PC-9 (cell line): Measurements from ENCODE around the gene GLP1R. TPM values are rescaled to one million over a fixed set of nuclear protein-coding genes. Genes with fewer than 3 reads are reported as not detected.

Experiments
- BruUV-seq: library from RNA; stranded (reverse); fragments of 400-500 nt; replicated peaks from 2 replicates; lab custom pipeline; 2021; lab: Mats Ljungman, UMichigan
- CTCF ChIA-PET: fragments of 300-600 bp; sonication (Branson Sonifier 250); formaldehyde crosslinking; loops from one replicate; lab custom pipeline; 2022; ENCODE audit warnings: antibody characterized with exemption; lab: Charles Lee
- POLR2A ChIA-PET: fragments of 300-600 bp; sonication (Branson Sonifier 250); formaldehyde crosslinking; loops from one replicate; lab custom pipeline; 2022; ENCODE audit warnings: antibody characterized with exemption; ENCODE audit not compliant: unreplicated experiment; lab: Charles Lee
- DNase-seq, 2 experiments: peaks; one replicate each; pipeline versions ENCODE4 v3.0.0 to v3.0.0-alpha.2; 2015 to 2022; ENCODE audit warnings: mixed read lengths in 1 of 2
- H2AFZ ChIP-seq: fragments of 200-600 bp; sonication (generic); 2 replicates; pipeline ENCODE4 v1.8.1; 2017; ENCODE audit warnings: antibody characterized with exemption
- H3F3A ChIP-seq: fragments of 200-600 bp; sonication (generic); 2 replicates; pipeline ENCODE4 v1.8.1; 2017; ENCODE audit warnings: antibody characterized with exemption, mild to moderate bottlenecking, low read depth; ENCODE audit not compliant: insufficient read depth
- H3K27ac ChIP-seq: fragments of 200-600 bp; sonication (generic); 2 replicates; pipeline ENCODE4 v1.6.1; 2016; ENCODE audit warnings: mixed run types
- H3K27me3 ChIP-seq: fragments of 200-600 bp; sonication (generic); 2 replicates; pipeline ENCODE4 v1.6.1; 2016; ENCODE audit warnings: low read depth, mixed run types; ENCODE audit not compliant: insufficient read depth
- H3K36me3 ChIP-seq: fragments of 200-600 bp; sonication (generic); 2 replicates; pipeline ENCODE4 v1.6.1; 2016; ENCODE audit warnings: low read depth, mixed run types
- H3K4me1 ChIP-seq: fragments of 200-600 bp; sonication (generic); replicated peaks from 2 replicates; pipeline ENCODE4 v1.6.1; 2016; ENCODE audit warnings: mixed run types; ENCODE audit not compliant: insufficient read depth
- H3K4me2 ChIP-seq: fragments of 200-600 bp; sonication (generic); 2 replicates; pipeline ENCODE4 v1.6.1; 2017; ENCODE audit warnings: mixed run types
- H3K4me3 ChIP-seq: fragments of 200-600 bp; sonication (generic); 2 replicates; pipeline ENCODE4 v1.6.1; 2016; ENCODE audit warnings: mixed run types
- H3K79me2 ChIP-seq: fragments of 200-600 bp; sonication (generic); 2 replicates; pipeline ENCODE4 v1.6.1; 2017; ENCODE audit warnings: low read depth, mixed run types
- H3K9me2 ChIP-seq: fragments of 200-600 bp; sonication (generic); 2 replicates; pipeline ENCODE4 v1.8.1; 2017; ENCODE audit warnings: mild to moderate bottlenecking; ENCODE audit not compliant: insufficient read depth
- H3K9me3 ChIP-seq: fragments of 200-600 bp; sonication (generic); 2 replicates; pipeline ENCODE4 v1.8.1; 2016; ENCODE audit warnings: low read depth; ENCODE audit not compliant: insufficient read depth
- H4K20me1 ChIP-seq: fragments of 200-600 bp; sonication (generic); 2 replicates; pipeline ENCODE4 v1.8.1; 2017; ENCODE audit not compliant: insufficient read depth
- EZH2 ChIP-seq: fragments of 200-600 bp; sonication (generic); IDR thresholded peaks from 2 replicates; pipeline ENCODE4 v1.8.0; 2017; ENCODE audit warnings: antibody characterized with exemption, low read depth
- intact Hi-C: fragments of 100-400 bp; cut with micrococcal nuclease; formaldehyde crosslinking; loops from one replicate; pipeline ENCODE4 v1.10.0; 2022; ENCODE audit not compliant: unreplicated experiment
- total RNA-seq: library from RNA; stranded (reverse); gene quantifications from 2 replicates; pipeline ENCODE4 v1.2.3, GENCODE V29; 2021
- TF ChIP-seq, protein P1 (sequence below): fragments of 200-600 bp; sonication (generic); conservative IDR thresholded peaks from 2 replicates; pipeline ENCODE4 v1.6.1; 2017; ENCODE audit warnings: mixed run types, antibody characterized with exemption, mild to moderate bottlenecking, moderate library complexity

GLP1R gene
- total RNA-seq, 1 experiment from 2014 or later = not detected

DNA sequence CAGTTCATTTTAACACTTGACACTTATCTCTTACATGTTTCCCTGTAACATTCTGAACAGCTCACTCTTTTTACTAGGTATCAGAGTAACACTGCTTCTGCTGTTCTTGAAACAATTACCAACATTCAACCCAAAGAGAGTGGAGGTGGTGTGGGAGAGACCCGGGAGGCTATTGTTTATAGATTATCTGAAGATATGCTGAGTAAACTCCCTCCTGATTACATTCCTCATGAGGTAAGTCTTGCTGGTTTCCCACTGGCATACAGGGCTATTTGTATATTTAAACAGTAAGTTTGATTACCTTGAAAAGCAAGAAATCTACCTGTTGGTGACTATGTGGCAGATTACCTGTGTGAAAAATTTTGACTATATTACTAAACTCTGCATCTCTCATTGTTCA, 39.8 kb upstream of the GLP1R start:
- Histone ChIP-seq H3K27ac (no peak overlapping the region), H3K9me2 (no peaks in the 10 kb centered on the region), H4K20me1 (no peaks in the 10 kb centered on the region), H3K4me3 (no peak overlapping the region), H2AFZ (no peak overlapping the region), H3K27me3 (peaks cover 66% of the 10 kb centered on the region), H3K79me2 (no peaks in the 10 kb centered on the region), H3K4me1 (no peaks in the 10 kb centered on the region), H3K36me3 (no peaks in the 10 kb centered on the region), H3K9me3 (no peaks in the 10 kb centered on the region), H3F3A (no peaks in the 10 kb centered on the region), H3K4me2 (no peak overlapping the region)
- no TSS peak for BruUV-seq
- intact Hi-C loops = no loop called here
- POLR2A ChIA-PET = no interaction called here
- DNase-seq = no peak
- CTCF ChIA-PET = no interaction called here
- TF ChIP-seq EZH2 = no peak
- TF ChIP-seq, protein P1, sequence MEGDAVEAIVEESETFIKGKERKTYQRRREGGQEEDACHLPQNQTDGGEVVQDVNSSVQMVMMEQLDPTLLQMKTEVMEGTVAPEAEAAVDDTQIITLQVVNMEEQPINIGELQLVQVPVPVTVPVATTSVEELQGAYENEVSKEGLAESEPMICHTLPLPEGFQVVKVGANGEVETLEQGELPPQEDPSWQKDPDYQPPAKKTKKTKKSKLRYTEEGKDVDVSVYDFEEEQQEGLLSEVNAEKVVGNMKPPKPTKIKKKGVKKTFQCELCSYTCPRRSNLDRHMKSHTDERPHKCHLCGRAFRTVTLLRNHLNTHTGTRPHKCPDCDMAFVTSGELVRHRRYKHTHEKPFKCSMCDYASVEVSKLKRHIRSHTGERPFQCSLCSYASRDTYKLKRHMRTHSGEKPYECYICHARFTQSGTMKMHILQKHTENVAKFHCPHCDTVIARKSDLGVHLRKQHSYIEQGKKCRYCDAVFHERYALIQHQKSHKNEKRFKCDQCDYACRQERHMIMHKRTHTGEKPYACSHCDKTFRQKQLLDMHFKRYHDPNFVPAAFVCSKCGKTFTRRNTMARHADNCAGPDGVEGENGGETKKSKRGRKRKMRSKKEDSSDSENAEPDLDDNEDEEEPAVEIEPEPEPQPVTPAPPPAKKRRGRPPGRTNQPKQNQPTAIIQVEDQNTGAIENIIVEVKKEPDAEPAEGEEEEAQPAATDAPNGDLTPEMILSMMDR = no peak

DNA sequence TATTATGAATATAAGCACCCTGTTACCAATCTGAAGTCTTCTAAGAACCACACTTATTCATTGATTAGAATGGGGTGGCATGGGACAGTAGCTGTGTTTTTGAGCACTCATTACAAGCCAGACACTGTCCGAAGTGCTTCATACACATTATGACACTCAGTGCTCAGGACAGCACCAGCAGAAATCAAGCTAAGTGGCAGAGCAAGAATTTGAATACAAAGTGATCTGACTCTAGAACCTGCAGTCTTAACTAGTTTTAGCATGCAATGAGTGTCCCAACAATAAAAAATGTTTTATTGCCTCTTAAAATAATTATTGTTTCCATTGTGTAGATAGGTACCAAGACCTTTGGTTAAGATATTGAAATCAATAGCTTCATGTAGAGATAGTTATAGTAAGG, 39.1 kb upstream of the GLP1R start:
- Histone ChIP-seq H2AFZ (no peak overlapping the region), H4K20me1 (no peaks in the 10 kb centered on the region), H3K27me3 (peaks cover 67% of the 10 kb centered on the region), H3K9me2 (no peaks in the 10 kb centered on the region), H3K9me3 (no peaks in the 10 kb centered on the region), H3K36me3 (no peaks in the 10 kb centered on the region), H3K4me3 (no peak overlapping the region), H3K79me2 (no peaks in the 10 kb centered on the region), H3K4me2 (no peak overlapping the region), H3F3A (no peaks in the 10 kb centered on the region), H3K27ac (no peak overlapping the region), H3K4me1 (no peaks in the 10 kb centered on the region)
- intact Hi-C loops = no loop called here
- TF ChIP-seq, protein P1 = no peak
- no peak for TF ChIP-seq EZH2
- ChIA-PET CTCF (no interaction called here), POLR2A (no interaction called here)
- BruUV-seq = no TSS peak
- no peak for DNase-seq

DNA sequence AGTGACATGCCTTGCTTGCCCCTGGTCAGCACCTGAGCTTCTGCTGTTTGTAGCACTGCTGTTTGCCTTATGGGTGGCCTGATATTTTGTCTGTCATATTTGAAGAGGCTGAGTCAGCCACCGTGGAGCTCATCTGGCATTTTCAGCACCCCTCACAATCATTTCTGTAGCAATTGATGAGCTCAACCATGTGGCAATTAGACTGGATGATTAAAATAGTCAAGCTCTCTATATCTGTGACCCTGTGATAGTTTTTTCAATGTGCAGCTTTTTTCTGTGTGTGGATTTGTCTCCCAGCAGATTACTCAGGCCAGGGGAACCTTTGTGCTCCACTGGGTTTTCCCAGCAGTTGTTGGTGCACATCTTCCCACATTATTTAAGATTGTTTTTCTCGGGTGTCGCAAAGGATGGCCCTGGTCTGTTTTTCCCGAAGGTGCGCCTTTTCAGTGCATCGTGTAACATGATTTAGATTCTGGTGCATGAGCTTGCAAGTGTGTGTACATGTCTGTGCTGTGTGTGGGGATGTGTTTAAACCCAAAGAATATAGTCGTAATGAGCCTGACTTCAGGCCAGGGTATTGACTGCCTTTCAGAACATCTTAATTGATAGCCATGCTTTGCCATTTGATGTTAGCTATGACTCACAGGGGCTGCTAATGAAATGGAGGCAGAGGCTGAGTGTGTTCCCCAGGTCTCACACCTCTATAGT, 31.6 kb upstream of the GLP1R start:
- H3K27ac ChIP-seq = no peak overlapping the region
- ChIA-PET CTCF (no interaction called here), POLR2A (no interaction called here)
- H3K4me2 ChIP-seq = no peak overlapping the region
- BruUV-seq = no TSS peak
- intact Hi-C loops = no loop called here
- no peaks in the 10 kb centered on the region for H3K9me3 ChIP-seq
- H3K27me3 ChIP-seq = peaks cover 92% of the 10 kb centered on the region
- H3K36me3 ChIP-seq = no peaks in the 10 kb centered on the region
- no peak overlapping the region for H3K4me3 ChIP-seq
- DNase-seq = no peak
- H2AFZ ChIP-seq = no peak overlapping the region
- no peaks in the 10 kb centered on the region for H4K20me1 ChIP-seq
- no peaks in the 10 kb centered on the region for H3K79me2 ChIP-seq
- H3K4me1 ChIP-seq = no peaks in the 10 kb centered on the region
- no peak for TF ChIP-seq EZH2
- TF ChIP-seq, protein P1 = no peak
- H3K9me2 ChIP-seq = no peaks in the 10 kb centered on the region
- no peaks in the 10 kb centered on the region for H3F3A ChIP-seq
